Thyroid gland (tissue), 4 donors: Measurements from ENCODE around the gene CREM. TPM values are rescaled to one million over a fixed set of nuclear protein-coding genes. Genes with fewer than 3 reads are reported as not detected.

Experiments
- DNase-seq, 2 donors: peaks; one replicate each; pipeline ENCODE4 v3.0.0-alpha.2; 2019
- H3K27ac ChIP-seq, 3 donors: fragments of 200-600 bp; sonication (generic); 1 replicate in 2 of 3; 2 replicates in 1 of 3; pipeline ENCODE4 v1.5.1; 2016 to 2019; ENCODE audit warnings: mild to moderate bottlenecking in 1 of 3, moderate library complexity in 1 of 3
- H3K27me3 ChIP-seq: fragments of 200-600 bp; sonication (generic); one replicate; pipeline ENCODE4 v1.5.1; 2019
- H3K36me3 ChIP-seq, 2 donors: fragments of 200-600 bp; sonication (generic); one replicate each; pipeline ENCODE4 v1.5.1; 2016 to 2019
- H3K4me1 ChIP-seq, 2 donors: fragments of 200-600 bp; sonication (generic); one replicate each; pipeline ENCODE4 v1.5.1; 2017 to 2019
- H3K4me3 ChIP-seq, 3 donors: fragments of 200-600 bp; sonication (generic); replicated peaks in 1 of 3; 1 replicate in 2 of 3; 2 replicates in 1 of 3; pipeline ENCODE4 v1.5.1; 2016; ENCODE audit warnings: mild to moderate bottlenecking in 1 of 3
- H3K9me3 ChIP-seq: fragments of 200-600 bp; sonication (generic); one replicate; pipeline ENCODE4 v1.5.1; 2017
- CTCF ChIP-seq, 6 experiments: fragments of 200-600 bp in 3 of 6; fragments of 450-650 bp in 3 of 6; sonication (generic) in 3 of 6; IDR thresholded peaks; one replicate each; pipeline ENCODE4 v1.5.1; 2016 to 2019; ENCODE audit warnings: antibody characterized with exemption in 6 of 6, mild to moderate bottlenecking in 2 of 6, inconsistent platforms in 1 of 6, moderate library complexity in 1 of 6
- POLR2A ChIP-seq, 2 donors: fragments of 450-650 bp; IDR thresholded peaks; one replicate each; pipeline ENCODE4 v1.6.1; 2017; ENCODE audit warnings: antibody characterized with exemption in 2 of 2, mild to moderate bottlenecking in 2 of 2, moderate library complexity in 1 of 2
- WGBS, 2 donors: methylation state at CpG; one replicate each; pipeline ENCODE4 v1.1.5; 2017; 5-methylcytosine and 5-hydroxymethylcytosine counted together
- intact Hi-C: fragments of 100-400 bp; cut with DNase I; formaldehyde crosslinking; loops from one replicate; pipeline ENCODE4 v1.15.1; 2023
- total RNA-seq, 4 donors: library from RNA; depleted of rRNA; stranded (reverse); fragments of >200 nt; gene quantifications; one replicate each; pipeline ENCODE4 v1.2.3, GENCODE V29; 2016

The CREM gene
- total RNA-seq, 4 donors from 2014 or later, result 39.9 to 64.4 (median 50.5) TPM

- intact Hi-C loops, result loop anchor here (5.0 kb wide), 2 partner anchors 98 to 108 kb away; no protein-coding TSS in a partner anchor
Measured at GRCh38 chr10:35219891-35220890, 93.5 kb downstream of the CREM start.

GRCh38 chr10:35223016-35223415 is 96.4 kb downstream of the CREM start:
- H3K4me3 ChIP-seq, result no peak overlapping the region
- 81 to 95% methylated on average over 4 of the region's 4 CpGs for WGBS, 2 donors
- TF ChIP-seq CTCF (IDR thresholded peaks at IDR 0.05) (no peak), POLR2A (IDR thresholded peaks at IDR 0.05) (no peak)
- H3K27ac ChIP-seq, result no peak overlapping the region
- no peaks in the 10 kb centered on the region for H3K27me3 ChIP-seq
- intact Hi-C loops, result loop anchor here (5.0 kb wide), 1 partner anchor 111 kb away; no protein-coding TSS in a partner anchor
- H3K4me1 ChIP-seq, result peaks cover 0 to 8% of the 10 kb centered on the region in 2 donors
- H3K9me3 ChIP-seq, result no peaks in the 10 kb centered on the region
- H3K36me3 ChIP-seq, result no peaks in the 10 kb centered on the region
- no peak for DNase-seq

More at GRCh38 chr10:35219891-35220890, 93.5 kb downstream of the CREM start:
- DNase-seq, result no peak
- 72 to 87% methylated on average over 4 of the region's 4 CpGs for WGBS, 2 donors
- Histone ChIP-seq H3K9me3 (no peaks in the 10 kb centered on the region), H3K27ac (no peak overlapping the region), H3K4me1 (peaks cover 4 to 23% of the 10 kb centered on the region in 2 donors), H3K4me3 (no peak overlapping the region), H3K36me3 (no peaks in the 10 kb centered on the region), H3K27me3 (no peaks in the 10 kb centered on the region)
- no peak for TF ChIP-seq CTCF (IDR thresholded peaks at IDR 0.05)

- Histone ChIP-seq H3K27me3 (no peaks in the 10 kb centered on the region), H3K27ac (no peak overlapping the region), H3K36me3 (no peaks in the 10 kb centered on the region), H3K4me1 (no peaks in the 10 kb centered on the region), H3K4me3 (no peak overlapping the region), H3K9me3 (no peaks in the 10 kb centered on the region)
- DNase-seq, result no peak
- intact Hi-C loops, result loop anchor here (5.0 kb wide), 1 partner anchor 112 kb away; no protein-coding TSS in a partner anchor
- 89 to 92% methylated on average over 8 of the region's 8 CpGs for WGBS, 2 donors
- TF ChIP-seq CTCF (IDR thresholded peaks at IDR 0.05) (no peak), POLR2A (IDR thresholded peaks at IDR 0.05) (no peak)
Measured at GRCh38 chr10:35224045-35224740, 97.5 kb downstream of the CREM start.

- Histone ChIP-seq H3K36me3 (no peaks in the 10 kb centered on the region), H3K9me3 (no peaks in the 10 kb centered on the region), H3K27ac (no peak overlapping the region), H3K27me3 (no peaks in the 10 kb centered on the region), H3K4me3 (no peak overlapping the region), H3K4me1 (no peaks in the 10 kb centered on the region)
- WGBS, 2 donors, result 64 to 80% methylated on average over 5 of the region's 5 CpGs
- DNase-seq, result no peak
- no peak for TF ChIP-seq POLR2A (IDR thresholded peaks at IDR 0.05)
- TF ChIP-seq CTCF (IDR thresholded peaks at IDR 0.05), result no peak
- intact Hi-C loops, result no loop called here
Measured at GRCh38 chr10:35225204-35225603, 98.6 kb downstream of the CREM start.
